ENCODE results near the gene PGGHG. TPM values are rescaled to one million over a fixed set of nuclear protein-coding genes. Genes with fewer than 3 reads are reported as not detected.

PGGHG gene
- 69.7 TPM for total RNA-seq (ENCODE audit: unreplicated experiment)
- long read RNA-seq, partial matches to known transcripts = 1 of 6 reads
- long read RNA-seq, other reads (novel, unspliced or antisense) = 4 of 6 reads

GRCh38 chr11:288478-289397 lies at the start of gene PGGHG:
PGGHG (plus strand) TSS chr11:289126; CDS start chr11:289817, 691 bp downstream.
- TF ChIP-seq CTCF (IDR thresholded peaks at IDR 0.05; ENCODE audit: unreplicated experiment) = no peak
- Mint-ChIP-seq H3K4me3 (ENCODE audit: unreplicated experiment) (peak within 1 kb of the TSS; percentile 86), H3K27me3 (ENCODE audit: unreplicated experiment) (peaks cover 16% of the 10 kb centered on the region), H3K9me3 (ENCODE audit: unreplicated experiment) (peaks cover under 1% of the 10 kb centered on the region), H3K36me3 (ENCODE audit: low read depth, unreplicated experiment) (peaks cover 2% of the 10 kb centered on the region), H3K27ac (ENCODE audit: unreplicated experiment) (no peak within 1 kb of the TSS), H3K4me1 (ENCODE audit: unreplicated experiment) (no peaks in the 10 kb centered on the region)
- DNase-seq (ENCODE audit: low spot score) = peak; percentile 69

- H3K27ac Mint-ChIP-seq (ENCODE audit: unreplicated experiment) = no peak overlapping the region
- peaks cover 26% of the 10 kb centered on the region for H3K36me3 Mint-ChIP-seq (ENCODE audit: low read depth, unreplicated experiment)
- no peaks in the 10 kb centered on the region for H3K9me3 Mint-ChIP-seq (ENCODE audit: unreplicated experiment)
- peak overlapping the region; percentile 14 for H3K4me3 Mint-ChIP-seq (ENCODE audit: unreplicated experiment)
- DNase-seq (ENCODE audit: low spot score) = no peak
- H3K27me3 Mint-ChIP-seq (ENCODE audit: unreplicated experiment) = peaks cover 7% of the 10 kb centered on the region
- no peak for TF ChIP-seq CTCF (IDR thresholded peaks at IDR 0.05; ENCODE audit: unreplicated experiment)
- peaks cover 11% of the 10 kb centered on the region for H3K4me1 Mint-ChIP-seq (ENCODE audit: unreplicated experiment)
These were observed 48.6 kb upstream of the PGGHG start for GRCh38 chr11:240315-240714.

- H3K4me3 Mint-ChIP-seq (ENCODE audit: unreplicated experiment) = peak overlapping the region; percentile 6
- no peaks in the 10 kb centered on the region for H3K9me3 Mint-ChIP-seq (ENCODE audit: unreplicated experiment)
- peaks cover 4% of the 10 kb centered on the region for H3K27me3 Mint-ChIP-seq (ENCODE audit: unreplicated experiment)
- H3K4me1 Mint-ChIP-seq (ENCODE audit: unreplicated experiment) = peaks cover 9% of the 10 kb centered on the region
- no peak for DNase-seq (ENCODE audit: low spot score)
- H3K27ac Mint-ChIP-seq (ENCODE audit: unreplicated experiment) = no peak overlapping the region
- TF ChIP-seq CTCF (IDR thresholded peaks at IDR 0.05; ENCODE audit: unreplicated experiment) = no peak
- peaks cover 29% of the 10 kb centered on the region for H3K36me3 Mint-ChIP-seq (ENCODE audit: low read depth, unreplicated experiment)
These were observed 47.3 kb upstream of the PGGHG start for GRCh38 chr11:241634-242033.

GRCh38 chr11:244376-244775 lies 44.5 kb upstream of the PGGHG start:
- H3K9me3 Mint-ChIP-seq (ENCODE audit: unreplicated experiment) = no peaks in the 10 kb centered on the region
- H3K27me3 Mint-ChIP-seq (ENCODE audit: unreplicated experiment) = peaks cover 4% of the 10 kb centered on the region
- TF ChIP-seq CTCF (IDR thresholded peaks at IDR 0.05; ENCODE audit: unreplicated experiment) = no peak
- H3K36me3 Mint-ChIP-seq (ENCODE audit: low read depth, unreplicated experiment) = peaks cover 43% of the 10 kb centered on the region
- no peaks in the 10 kb centered on the region for H3K4me1 Mint-ChIP-seq (ENCODE audit: unreplicated experiment)
- H3K4me3 Mint-ChIP-seq (ENCODE audit: unreplicated experiment) = no peak overlapping the region
- no peak for DNase-seq (ENCODE audit: low spot score)
- no peak overlapping the region for H3K27ac Mint-ChIP-seq (ENCODE audit: unreplicated experiment)

- Mint-ChIP-seq H3K4me3 (ENCODE audit: unreplicated experiment) (peak overlapping the region; percentile 27), H3K27me3 (ENCODE audit: unreplicated experiment) (peaks cover 7% of the 10 kb centered on the region), H3K9me3 (ENCODE audit: unreplicated experiment) (no peaks in the 10 kb centered on the region), H3K36me3 (ENCODE audit: low read depth, unreplicated experiment) (peaks cover 59% of the 10 kb centered on the region), H3K27ac (ENCODE audit: unreplicated experiment) (no peak overlapping the region), H3K4me1 (ENCODE audit: unreplicated experiment) (no peaks in the 10 kb centered on the region)
- DNase-seq (ENCODE audit: low spot score) = no peak
- TF ChIP-seq CTCF (IDR thresholded peaks at IDR 0.05; ENCODE audit: unreplicated experiment) = no peak
These were observed 39.9 kb upstream of the PGGHG start for GRCh38 chr11:249062-249461.

All from endothelial cell (in vitro differentiated cells).